IMR-90 (cell line): ENCODE measurements around the gene RAD51AP1. TPM values are rescaled to one million over a fixed set of nuclear protein-coding genes. Genes with fewer than 3 reads are reported as not detected.

Source experiments
- ATAC-seq: fragments of 200-7000 bp; cut with Tn5 transposase; 2 replicates; pipeline ENCODE4 v1.9.1; 2020; ENCODE audit warnings: low read depth, mild to moderate bottlenecking, moderate library complexity
- BruUV-seq: library from RNA; stranded (reverse); fragments of 400-500 nt; replicated peaks from 2 replicates; lab custom pipeline; 2021; lab: Mats Ljungman, UMichigan
- CTCF ChIA-PET: fragments of 300-600 bp; formaldehyde crosslinking; extraction: SDS; loops from one replicate; lab custom pipeline; 2021; ENCODE audit warnings: antibody characterized with exemption; lab: Yijun Ruan, JAX
- POLR2A ChIA-PET: fragments of 300-600 bp; sonication (Branson Sonifier 250); formaldehyde crosslinking; loops from one replicate; lab custom pipeline; 2022; ENCODE audit warnings: antibody characterized with exemption; ENCODE audit not compliant: unreplicated experiment; lab: Charles Lee
- DNase-seq: peaks from one replicate; pipeline ENCODE4 v3.0.0; 2013
- H2AFZ ChIP-seq: replicated peaks from 2 replicates; pipeline ENCODE3; 2013; ENCODE audit warnings: low read length, mild to moderate bottlenecking; ENCODE audit not compliant: poor library complexity
- H2AK5ac ChIP-seq: 2 replicates; pipeline ENCODE4 v1.6.1; 2013; ENCODE audit warnings: low read depth, low read length, inconsistent platforms
- H2AK9ac ChIP-seq: replicated peaks from 2 replicates; pipeline ENCODE3; 2013; ENCODE audit warnings: mild to moderate bottlenecking, low read depth, low read length, moderate library complexity; ENCODE audit not compliant: poor library complexity
- H2BK120ac ChIP-seq: 2 replicates; pipeline ENCODE4 v1.6.1; 2013; ENCODE audit warnings: low read depth, low read length, inconsistent platforms
- H2BK15ac ChIP-seq: 3 replicates; pipeline ENCODE4 v1.6.1; 2013; ENCODE audit warnings: low read depth, low read length, inconsistent platforms
- H2BK20ac ChIP-seq: 2 replicates; pipeline ENCODE4 v1.6.1; 2013; ENCODE audit warnings: low read depth, mild to moderate bottlenecking, inconsistent platforms, low read length, moderate library complexity
- H2BK5ac ChIP-seq: 2 replicates; pipeline ENCODE4 v1.6.1; 2013; ENCODE audit warnings: mild to moderate bottlenecking, low read depth, low read length, inconsistent platforms; ENCODE audit not compliant: poor library complexity, severe bottlenecking
- H3K14ac ChIP-seq: replicated peaks from 2 replicates; pipeline ENCODE4 v1.6.1; 2013; ENCODE audit warnings: low read depth, low read length, inconsistent platforms
- H3K18ac ChIP-seq: 2 replicates; pipeline ENCODE4 v1.6.1; 2013; ENCODE audit warnings: low read depth, low read length, control low read depth
- H3K23ac ChIP-seq: 2 replicates; pipeline ENCODE4 v1.6.1; 2013; ENCODE audit warnings: low read depth, low read length, inconsistent platforms
- H3K27ac ChIP-seq: 2 replicates; pipeline ENCODE4 v1.5.1; 2013; ENCODE audit warnings: mild to moderate bottlenecking, control low read depth, low read length; ENCODE audit not compliant: insufficient read depth
- H3K27me3 ChIP-seq: 2 replicates; pipeline ENCODE4 v1.6.1; 2013; ENCODE audit warnings: low read length; ENCODE audit not compliant: control insufficient read depth, insufficient read depth
- H3K36me3 ChIP-seq: 2 replicates; pipeline ENCODE4 v1.6.1; 2013; ENCODE audit warnings: low read length, mixed read lengths; ENCODE audit not compliant: control insufficient read depth, insufficient read depth
- H3K4ac ChIP-seq: 2 replicates; pipeline ENCODE4 v1.6.1; 2013; ENCODE audit warnings: low read depth, low read length, inconsistent platforms
- H3K4me1 ChIP-seq: 2 replicates; pipeline ENCODE4 v1.6.1; 2013; ENCODE audit warnings: low read length, mixed read lengths; ENCODE audit not compliant: control insufficient read depth, insufficient read depth
- H3K4me2 ChIP-seq: 2 replicates; pipeline ENCODE4 v1.6.1; 2013; ENCODE audit warnings: low read depth, mild to moderate bottlenecking, control low read depth, low read length, moderate library complexity
- H3K4me3 ChIP-seq: 2 replicates; pipeline ENCODE4 v1.5.1; 2013; ENCODE audit warnings: low read depth, mild to moderate bottlenecking, control low read depth, low read length, moderate library complexity; ENCODE audit not compliant: insufficient read depth
- H3K56ac ChIP-seq: 2 replicates; pipeline ENCODE4 v1.6.1; 2013; ENCODE audit warnings: low read length, inconsistent platforms; ENCODE audit not compliant: insufficient read depth; ENCODE audit errors: extremely low read depth
- H3K79me1 ChIP-seq, 2 experiments: 2 replicates each; pipeline ENCODE4 v1.6.1; 2013; ENCODE audit warnings: low read length in 2 of 2, inconsistent platforms in 1 of 2, low read depth in 1 of 2
- H3K9ac ChIP-seq: 2 replicates; pipeline ENCODE4 v1.6.1; 2013; ENCODE audit warnings: low read depth, low read length, control low read depth
- H3K9me1 ChIP-seq: 2 replicates; pipeline ENCODE4 v1.6.1; 2013; ENCODE audit warnings: low read length, inconsistent platforms; ENCODE audit not compliant: insufficient read depth
- H3K9me3 ChIP-seq: 2 replicates; pipeline ENCODE4 v1.6.1; 2013; ENCODE audit warnings: low read length; ENCODE audit not compliant: control insufficient read depth, insufficient read depth
- H4K20me1 ChIP-seq: 2 replicates; pipeline ENCODE4 v1.6.1; 2013; ENCODE audit warnings: low read length, inconsistent platforms; ENCODE audit not compliant: insufficient read depth
- H4K5ac ChIP-seq: 2 replicates; pipeline ENCODE4 v1.6.1; 2013; ENCODE audit warnings: mild to moderate bottlenecking, low read depth, low read length, control low read depth
- H4K8ac ChIP-seq, 2 experiments: 2 replicates each; pipeline ENCODE4 v1.6.1; 2013; ENCODE audit warnings: low read depth in 2 of 2, low read length in 2 of 2, control low read depth in 1 of 2, inconsistent platforms in 1 of 2
- H4K91ac ChIP-seq: 2 replicates; pipeline ENCODE4 v1.6.1; 2013; ENCODE audit warnings: low read depth, low read length, inconsistent platforms; ENCODE audit not compliant: insufficient read depth
- BHLHE40 ChIP-seq: fragments of 150-350 bp; IDR thresholded peaks from 2 replicates; pipeline ENCODE4 v1.6.1; 2016; ENCODE audit warnings: mild to moderate bottlenecking, low read depth, low read length
- CEBPB ChIP-seq: IDR thresholded peaks from 2 replicates; pipeline ENCODE4 v1.6.1; 2012; ENCODE audit warnings: low read depth, low read length, improper control_type of control experiment
- CHD1 ChIP-seq: IDR thresholded peaks from 2 replicates; pipeline ENCODE4 v1.6.1; 2012; ENCODE audit warnings: low read depth, low read length, improper control_type of control experiment
- FOS ChIP-seq: fragments of 150-350 bp; IDR thresholded peaks from 2 replicates; pipeline ENCODE4 v1.6.1; 2016; ENCODE audit warnings: low read depth, low read length
- MAFK ChIP-seq: IDR thresholded peaks from 2 replicates; pipeline ENCODE4 v1.6.1; 2012; ENCODE audit warnings: low read depth, low read length, improper control_type of control experiment
- MAZ ChIP-seq: IDR thresholded peaks from 2 replicates; pipeline ENCODE4 v1.6.1; 2012; ENCODE audit warnings: low read depth, mild to moderate bottlenecking, low read length, improper control_type of control experiment, moderate library complexity, borderline replicate concordance
- MXI1 ChIP-seq: IDR thresholded peaks from 2 replicates; pipeline ENCODE4 v1.6.1; 2012; ENCODE audit warnings: low read depth, mild to moderate bottlenecking, low read length, moderate library complexity, borderline replicate concordance
- NFE2L2 ChIP-seq: fragments of 150-350 bp; IDR thresholded peaks from 2 replicates; pipeline ENCODE4 v1.6.1; 2016; ENCODE audit warnings: low read depth, mild to moderate bottlenecking, low read length
- POLR2A ChIP-seq: IDR thresholded peaks from 2 replicates; pipeline ENCODE4 v1.6.1; 2012; ENCODE audit warnings: mild to moderate bottlenecking, low read depth, low read length
- RAD21 ChIP-seq: IDR thresholded peaks from 2 replicates; pipeline ENCODE4 v1.6.1; 2012; ENCODE audit warnings: low read length, improper control_type of control experiment
- RCOR1 ChIP-seq: IDR thresholded peaks from 2 replicates; pipeline ENCODE4 v1.6.1; 2012; ENCODE audit warnings: mild to moderate bottlenecking, low read length, improper control_type of control experiment; ENCODE audit not compliant: insufficient replicate concordance
- RFX5 ChIP-seq: IDR thresholded peaks from 2 replicates; pipeline ENCODE4 v1.8.0; 2012; ENCODE audit warnings: low read depth, mild to moderate bottlenecking, low read length, moderate library complexity
- SMC3 ChIP-seq: fragments of 150-350 bp; IDR thresholded peaks from 2 replicates; pipeline ENCODE4 v1.6.1; 2016; ENCODE audit warnings: low read depth, mild to moderate bottlenecking, antibody characterized with exemption, low read length, moderate library complexity
- WGBS, 2 experiments: methylation state at CpG; one replicate each; pipeline versions ENCODE4 v1.1.5 to v1.1.7; 2013; ENCODE audit warnings: missing lambda C conversion rate in 2 of 2; ENCODE audit not compliant: insufficient read length in 1 of 2; ENCODE audit errors: extremely low coverage in 2 of 2; 5-methylcytosine and 5-hydroxymethylcytosine counted together
- dilution Hi-C: fragments of 300-500 bp; cut with HindIII; formaldehyde crosslinking; loops from one replicate; pipeline ENCODE4 v1.14.3; 2018; ENCODE audit warnings: low sequenced_read_pairs; ENCODE audit not compliant: unreplicated experiment
- in situ Hi-C: fragments of 300-500 bp; cut with MboI; formaldehyde crosslinking; loops from 3 replicates; pipeline ENCODE4 v1.14.3; 2019; ENCODE audit warnings: low sequenced_read_pairs, inconsistent platforms, mixed read lengths
- intact Hi-C: fragments of 100-400 bp; cut with micrococcal nuclease; formaldehyde crosslinking; loops from 2 replicates; pipeline ENCODE4 v1.10.0; 2022
- polyA plus RNA-seq, 3 experiments: library from polyadenylated mRNA; depleted of rRNA; stranded (reverse); fragments of >200 nt; gene quantifications; 2 replicates each; pipeline ENCODE4 v1.2.3, GENCODE V29; 2012; ENCODE audit warnings: low replicate concordance in 1 of 3
- total RNA-seq: library from RNA; depleted of rRNA; stranded (reverse); fragments of >200 nt; gene quantifications from 2 replicates; pipeline ENCODE4 v1.2.3, GENCODE V29; 2012
- TF ChIP-seq, protein P1 (sequence below): conservative IDR thresholded peaks from 2 replicates; pipeline ENCODE4 v1.5.1; 2012; ENCODE audit warnings: mild to moderate bottlenecking, low read depth, low read length, improper control_type of control experiment
- TF ChIP-seq, protein P2 (sequence below): fragments of 150-350 bp; IDR thresholded peaks from 2 replicates; pipeline ENCODE4 v1.6.1; 2016; ENCODE audit warnings: low read depth, mild to moderate bottlenecking, low read length, moderate library complexity, borderline replicate concordance

RAD51AP1 gene
- total and polyA plus RNA-seq, 2 of the 4 experiments (the other 2 are of a cell fraction), result 6.5 to 10.2 TPM

DNA sequence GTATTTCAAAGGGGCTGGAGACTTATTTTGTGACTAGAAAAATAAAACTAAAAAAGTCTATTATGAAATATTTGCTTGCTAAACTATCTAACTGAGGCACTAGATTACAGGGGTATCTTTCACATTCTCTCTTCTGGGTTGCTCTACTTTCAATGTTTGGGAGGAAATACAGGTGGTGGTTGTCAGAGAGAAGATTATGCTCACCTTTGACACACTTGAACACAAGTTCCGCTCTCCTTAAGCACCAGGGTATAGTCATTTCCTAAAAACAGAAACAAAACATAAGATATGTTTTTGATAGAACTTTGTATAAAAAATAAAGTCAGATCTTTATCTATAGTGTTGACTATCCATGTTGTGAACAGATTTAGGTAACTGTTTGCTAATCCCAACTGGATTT, 47.7 kb upstream of the RAD51AP1 start:
- no peak overlapping the region for H2AFZ ChIP-seq
- no peak overlapping the region for H2AK9ac ChIP-seq
- ChIA-PET CTCF (no interaction called here), POLR2A (no interaction called here)
- H3K9ac ChIP-seq, result no peak overlapping the region
- ATAC-seq (no peak), DNase-seq (no peak)
- H3K4me2 ChIP-seq, result no peak overlapping the region
- no peaks in the 10 kb centered on the region for H3K27me3 ChIP-seq
- no peak overlapping the region for H3K4ac ChIP-seq
- no peak overlapping the region for H3K23ac ChIP-seq
- no peaks in the 10 kb centered on the region for H3K4me1 ChIP-seq
- in situ Hi-C loops (no loop called here), dilution Hi-C loops (no loop called here), intact Hi-C loops (no loop called here)
- TF ChIP-seq MAFK, result no peak
- TF ChIP-seq FOS, result no peak
- TF ChIP-seq SMC3, result no peak
- no peak for TF ChIP-seq CEBPB
- no peak for TF ChIP-seq CHD1
- TF ChIP-seq NFE2L2, result no peak
- TF ChIP-seq MAZ, result no peak
- TF ChIP-seq POLR2A, result no peak
- TF ChIP-seq, protein P1, sequence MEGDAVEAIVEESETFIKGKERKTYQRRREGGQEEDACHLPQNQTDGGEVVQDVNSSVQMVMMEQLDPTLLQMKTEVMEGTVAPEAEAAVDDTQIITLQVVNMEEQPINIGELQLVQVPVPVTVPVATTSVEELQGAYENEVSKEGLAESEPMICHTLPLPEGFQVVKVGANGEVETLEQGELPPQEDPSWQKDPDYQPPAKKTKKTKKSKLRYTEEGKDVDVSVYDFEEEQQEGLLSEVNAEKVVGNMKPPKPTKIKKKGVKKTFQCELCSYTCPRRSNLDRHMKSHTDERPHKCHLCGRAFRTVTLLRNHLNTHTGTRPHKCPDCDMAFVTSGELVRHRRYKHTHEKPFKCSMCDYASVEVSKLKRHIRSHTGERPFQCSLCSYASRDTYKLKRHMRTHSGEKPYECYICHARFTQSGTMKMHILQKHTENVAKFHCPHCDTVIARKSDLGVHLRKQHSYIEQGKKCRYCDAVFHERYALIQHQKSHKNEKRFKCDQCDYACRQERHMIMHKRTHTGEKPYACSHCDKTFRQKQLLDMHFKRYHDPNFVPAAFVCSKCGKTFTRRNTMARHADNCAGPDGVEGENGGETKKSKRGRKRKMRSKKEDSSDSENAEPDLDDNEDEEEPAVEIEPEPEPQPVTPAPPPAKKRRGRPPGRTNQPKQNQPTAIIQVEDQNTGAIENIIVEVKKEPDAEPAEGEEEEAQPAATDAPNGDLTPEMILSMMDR, result no peak
- no peak for TF ChIP-seq MXI1
- TF ChIP-seq RCOR1, result no peak
- no peak for TF ChIP-seq RAD21
- TF ChIP-seq BHLHE40, result no peak
- no peak for TF ChIP-seq RFX5
- TF ChIP-seq, protein P2, sequence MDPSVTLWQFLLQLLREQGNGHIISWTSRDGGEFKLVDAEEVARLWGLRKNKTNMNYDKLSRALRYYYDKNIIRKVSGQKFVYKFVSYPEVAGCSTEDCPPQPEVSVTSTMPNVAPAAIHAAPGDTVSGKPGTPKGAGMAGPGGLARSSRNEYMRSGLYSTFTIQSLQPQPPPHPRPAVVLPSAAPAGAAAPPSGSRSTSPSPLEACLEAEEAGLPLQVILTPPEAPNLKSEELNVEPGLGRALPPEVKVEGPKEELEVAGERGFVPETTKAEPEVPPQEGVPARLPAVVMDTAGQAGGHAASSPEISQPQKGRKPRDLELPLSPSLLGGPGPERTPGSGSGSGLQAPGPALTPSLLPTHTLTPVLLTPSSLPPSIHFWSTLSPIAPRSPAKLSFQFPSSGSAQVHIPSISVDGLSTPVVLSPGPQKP, result no peak
- BruUV-seq, result no TSS peak
- no peak overlapping the region for H2BK5ac ChIP-seq
- H4K91ac ChIP-seq, result no peak overlapping the region
- H3K79me1 ChIP-seq, result no peaks in the 10 kb centered on the region
- no peak overlapping the region for H3K27ac ChIP-seq
- H4K20me1 ChIP-seq, result no peaks in the 10 kb centered on the region
- H4K8ac ChIP-seq, result no peak overlapping the region
- no peak overlapping the region for H3K18ac ChIP-seq
- H2BK15ac ChIP-seq, result no peak overlapping the region
- no peak overlapping the region for H3K4me3 ChIP-seq
- H2AK5ac ChIP-seq, result no peak overlapping the region
- H3K9me3 ChIP-seq, result no peaks in the 10 kb centered on the region
- no peaks in the 10 kb centered on the region for H3K9me1 ChIP-seq
- no peak overlapping the region for H4K5ac ChIP-seq
- no peak overlapping the region for H2BK120ac ChIP-seq
- WGBS, 2 experiments, result no CpG with 5 or more reads among the region's 1 CpG
- no peak overlapping the region for H3K14ac ChIP-seq
- no peak overlapping the region for H3K56ac ChIP-seq
- H3K36me3 ChIP-seq, result 0 out of 2 replicates have a peak, but pooled peaks cover 5% of the 10 kb centered on the region
- no peak overlapping the region for H2BK20ac ChIP-seq
